HG03159 (cell line): ENCODE measurements around the gene OMP.

Experiments
- ATAC-seq: cut with Tn5 transposase; IDR thresholded peaks from one replicate; pipeline ENCODE4 v1.9.1; 2021; ENCODE audit warnings: mild to moderate bottlenecking, moderate library complexity; ENCODE audit not compliant: unreplicated experiment

The OMP gene

GRCh38 chr11:77103319-77103718 lies 679 bp downstream of the OMP start:
- no peak for ATAC-seq

- no peak for ATAC-seq
Measured at GRCh38 chr11:77104727-77105126, 2.1 kb downstream of the OMP start.

GRCh38 chr11:77106321-77106720 lies 3.7 kb downstream of the OMP start:
- no peak for ATAC-seq

- ATAC-seq, result no peak
Measured at GRCh38 chr11:77106759-77107158, 4.1 kb downstream of the OMP start.

- no peak for ATAC-seq
Measured at GRCh38 chr11:77107950-77108349, 5.3 kb downstream of the OMP start.

- ATAC-seq, result no peak
Measured at GRCh38 chr11:77108436-77108835, 5.8 kb downstream of the OMP start.

GRCh38 chr11:77109236-77110019 lies 6.8 kb downstream of the OMP start:
- ATAC-seq, result no peak

- no peak for ATAC-seq
Measured at GRCh38 chr11:77110836-77111235, 8.2 kb downstream of the OMP start.

GRCh38 chr11:77111277-77111676 lies 8.6 kb downstream of the OMP start:
- ATAC-seq, result no peak

GRCh38 chr11:77111946-77112345 lies 9.3 kb downstream of the OMP start:
- ATAC-seq, result no peak

- no peak for ATAC-seq
Measured at GRCh38 chr11:77112641-77113381, 10.2 kb downstream of the OMP start.

- ATAC-seq, result no peak
Measured at GRCh38 chr11:77113382-77114088, 10.9 kb downstream of the OMP start.

- no peak for ATAC-seq
Measured at GRCh38 chr11:77114089-77114463, 11.4 kb downstream of the OMP start.

GRCh38 chr11:77115181-77115611 lies 12.6 kb downstream of the OMP start:
- ATAC-seq, result no peak

- ATAC-seq, result no peak
Measured at GRCh38 chr11:77115956-77116355, 13.3 kb downstream of the OMP start.

GRCh38 chr11:77117492-77117891 lies 14.9 kb downstream of the OMP start:
- no peak for ATAC-seq

GRCh38 chr11:77118086-77118485 lies 15.4 kb downstream of the OMP start:
- no peak for ATAC-seq

- ATAC-seq, result no peak
Measured at GRCh38 chr11:77118971-77119370, 16.3 kb downstream of the OMP start.

- ATAC-seq, result no peak
Measured at GRCh38 chr11:77119531-77119936, 16.9 kb downstream of the OMP start.

- no peak for ATAC-seq
Measured at GRCh38 chr11:77120571-77120970, 17.9 kb downstream of the OMP start.

- ATAC-seq, result no peak
Measured at GRCh38 chr11:77121096-77121640, 18.5 kb downstream of the OMP start.
